ENCODE results near the gene CTAGE1.
"Not testable (repeated sequence)": the region's sequence is repeated elsewhere in the genome, so short reads cannot be mapped to it uniquely, and the experiment has no call there.

CTAGE1 gene

DNA sequence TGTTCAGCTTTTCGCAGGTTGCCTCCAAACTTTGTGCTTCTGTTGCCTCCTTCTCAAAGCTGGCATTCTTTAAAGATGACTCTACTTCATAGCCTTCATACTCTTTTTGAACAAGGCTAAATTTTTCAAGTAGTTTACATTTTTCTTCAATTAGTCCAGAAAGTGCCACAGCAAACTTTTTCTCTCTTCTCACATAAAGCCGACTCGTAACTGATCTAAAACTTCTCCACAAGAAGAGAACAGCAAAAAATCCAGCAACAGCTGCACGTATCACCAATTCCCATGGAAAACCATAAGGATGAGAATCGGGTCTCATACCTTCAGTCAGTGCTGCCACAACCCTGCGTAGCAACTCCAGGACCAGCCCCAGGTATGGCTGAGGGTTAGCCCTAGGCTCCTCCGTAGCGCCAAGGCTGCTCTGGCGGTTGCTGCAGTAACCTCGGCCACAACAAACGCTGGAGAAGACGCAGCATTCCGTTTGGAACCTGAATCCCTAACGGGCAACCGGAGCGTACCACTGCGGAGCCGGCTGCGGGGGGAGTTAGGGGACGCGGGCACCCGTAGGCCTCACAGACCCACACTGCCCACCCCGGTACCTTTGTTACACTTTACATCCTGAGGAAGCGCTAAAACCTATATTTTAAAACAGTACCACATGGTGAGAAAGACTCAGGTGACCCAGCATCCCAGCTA, at the start of gene CTAGE1:
TSS of gene CTAGE1 (minus strand) at position 420 of the 693 bp plus-strand sequence. CDS start at position 316, 104 bp downstream.
- DNase-seq = no peak

- no peak for DNase-seq
Measured at GRCh38 chr18:22466608-22467395, 49.1 kb upstream of the CTAGE1 start.

- DNase-seq = no peak
Measured at GRCh38 chr18:22465859-22466457, 48.2 kb upstream of the CTAGE1 start.

DNA sequence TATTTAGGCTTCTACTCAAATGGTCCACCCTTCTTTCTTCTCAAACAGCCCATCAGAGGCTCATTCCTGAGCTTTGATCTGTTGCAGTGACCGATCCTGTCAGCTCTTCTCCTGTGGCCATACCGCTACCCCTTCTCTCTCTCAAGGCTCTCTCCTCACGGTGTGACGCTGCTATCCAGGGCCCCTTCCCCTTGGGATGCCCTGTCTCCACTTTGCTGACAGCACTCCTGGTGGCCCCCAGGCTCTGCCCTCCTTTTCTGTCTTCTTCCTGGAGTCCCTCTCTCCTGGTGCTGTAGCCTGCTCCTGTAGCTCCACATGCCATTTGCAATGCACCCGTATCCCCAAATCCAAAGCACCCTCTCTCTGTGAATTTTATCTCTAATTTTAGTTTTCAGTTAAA, 45.4 kb upstream of the CTAGE1 start:
- DNase-seq = no peak

- no peak for DNase-seq
Measured at GRCh38 chr18:22459491-22459890, 41.8 kb upstream of the CTAGE1 start.

GRCh38 chr18:22457524-22457923, 39.8 kb upstream of the CTAGE1 start:
- no peak for DNase-seq

DNA sequence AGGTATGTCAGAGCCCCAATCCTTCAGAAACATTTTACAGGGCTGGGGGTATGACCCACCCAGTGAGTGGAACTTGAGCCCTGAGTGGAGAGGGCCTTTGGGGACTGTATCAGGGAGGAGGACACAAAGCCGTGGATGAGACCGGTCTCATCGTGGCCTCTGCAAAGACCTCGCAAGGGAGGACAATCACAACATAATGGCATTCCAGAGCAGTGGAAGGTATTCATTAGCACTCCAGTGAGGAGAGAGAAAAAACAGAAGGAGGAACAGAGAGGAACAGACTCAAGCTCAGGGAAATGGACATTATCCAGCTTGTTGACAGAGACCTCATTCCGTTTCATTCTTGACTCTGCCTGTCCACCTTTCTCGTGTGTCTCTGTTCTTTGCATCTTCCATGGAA, 38.8 kb upstream of the CTAGE1 start:
- DNase-seq = no peak

GRCh38 chr18:22456116-22456480, 38.4 kb upstream of the CTAGE1 start:
- no peak for DNase-seq

GRCh38 chr18:22455425-22456115, 37.9 kb upstream of the CTAGE1 start:
- no peak for DNase-seq

DNA sequence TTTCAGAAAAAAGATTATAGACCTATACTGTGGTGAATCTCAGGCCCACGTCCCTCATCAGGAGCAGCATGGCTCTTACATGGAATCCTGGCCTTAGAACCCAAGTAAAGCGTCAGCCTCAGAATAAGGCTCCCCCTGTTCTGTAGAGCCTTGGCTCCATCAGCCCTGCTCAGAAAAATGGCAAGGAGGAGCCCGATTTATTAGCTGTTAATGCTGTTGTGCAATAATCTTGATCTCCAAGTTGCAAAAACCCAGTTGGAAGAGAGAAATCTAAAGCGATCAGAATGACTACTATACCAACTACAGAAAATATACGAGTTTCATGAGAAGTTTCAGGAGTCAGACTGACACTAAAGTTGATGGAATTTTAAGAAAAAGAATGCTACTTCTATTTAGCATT, 35.6 kb upstream of the CTAGE1 start:
- no peak for DNase-seq

DNA sequence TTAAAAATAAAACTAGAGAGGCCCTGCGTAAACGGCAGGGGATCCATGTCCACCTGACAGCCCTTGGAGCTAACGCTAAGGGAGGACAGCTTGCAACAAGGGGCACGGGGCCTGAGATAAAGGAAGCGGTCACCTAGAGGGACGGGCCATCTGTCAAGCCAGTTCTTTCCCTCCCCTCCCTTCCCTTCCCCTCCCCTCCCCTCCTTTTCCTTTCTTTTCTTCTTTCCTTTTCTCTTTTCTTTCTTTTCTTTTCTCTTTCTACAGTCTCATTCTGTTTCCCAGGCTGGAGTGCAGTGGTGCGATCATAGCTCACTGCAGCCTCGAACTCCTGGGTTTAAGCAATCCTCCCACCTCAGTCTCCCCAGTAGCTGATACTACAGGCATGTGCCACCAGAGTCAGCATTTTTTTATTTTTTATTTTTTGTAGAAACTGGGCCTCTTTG, 34.5 kb upstream of the CTAGE1 start:
- DNase-seq = no peak

- no peak for DNase-seq
Measured at GRCh38 chr18:22451796-22452195, 34.1 kb upstream of the CTAGE1 start.

- not testable (repeated sequence) for DNase-seq
Measured at GRCh38 chr18:22450766-22451165, 33.1 kb upstream of the CTAGE1 start.

DNA sequence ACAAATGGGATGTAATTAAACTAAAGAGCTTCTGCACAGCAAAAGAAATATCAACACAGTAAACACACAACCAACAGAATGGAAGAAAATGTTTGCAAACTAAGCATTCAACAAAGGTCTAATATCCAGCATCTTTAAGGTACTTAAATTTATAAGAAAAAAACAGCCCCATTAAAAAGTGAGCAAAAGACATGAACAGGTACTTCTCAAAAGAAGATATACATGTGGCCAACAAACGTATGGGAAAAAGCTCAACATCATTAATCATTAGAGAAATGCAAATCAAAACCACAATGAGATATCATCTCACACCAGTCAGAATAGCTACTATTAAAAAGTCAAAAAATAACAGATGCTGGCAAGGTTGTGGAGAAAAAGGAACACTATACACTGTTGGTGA, 32.6 kb upstream of the CTAGE1 start:
- DNase-seq = not testable (repeated sequence)

DNA sequence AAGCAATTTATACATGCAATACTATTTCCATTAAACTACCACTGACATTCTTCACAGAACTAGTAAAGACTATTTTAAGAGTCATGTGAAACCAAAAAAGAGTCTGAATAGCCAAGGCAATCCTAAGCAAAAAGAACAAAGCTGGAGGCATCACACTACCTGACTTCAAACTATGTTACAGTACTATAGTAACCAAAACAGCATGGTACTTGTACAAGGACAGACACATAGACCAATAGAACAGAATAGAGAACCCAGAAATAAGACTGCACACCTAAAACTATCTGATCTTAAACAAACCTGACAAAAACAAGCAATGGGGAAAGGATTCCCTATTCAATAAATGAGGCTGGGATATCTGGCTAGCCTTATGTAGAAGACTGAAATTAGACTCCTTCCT, 32.0 kb upstream of the CTAGE1 start:
- DNase-seq = not testable (repeated sequence)

DNA sequence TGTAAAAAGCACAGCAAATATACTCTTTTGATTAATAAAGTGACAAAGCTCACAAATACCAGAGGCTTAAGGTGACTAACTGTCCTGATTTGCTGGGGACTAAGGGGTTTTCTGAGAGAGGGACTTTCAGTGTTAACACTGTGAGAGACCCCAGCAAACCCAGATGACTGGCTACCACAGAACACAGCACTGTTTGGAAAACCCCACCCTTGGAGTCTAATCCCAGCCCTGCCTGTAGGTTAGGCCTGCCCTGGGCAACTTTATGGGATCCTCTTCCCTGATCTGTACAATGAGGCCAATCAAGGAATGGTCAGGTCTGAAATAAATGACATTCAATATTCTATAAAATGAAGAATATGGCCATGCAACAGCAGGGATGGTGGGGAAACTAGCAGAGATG, 30.5 kb upstream of the CTAGE1 start:
- DNase-seq = no peak

DNA sequence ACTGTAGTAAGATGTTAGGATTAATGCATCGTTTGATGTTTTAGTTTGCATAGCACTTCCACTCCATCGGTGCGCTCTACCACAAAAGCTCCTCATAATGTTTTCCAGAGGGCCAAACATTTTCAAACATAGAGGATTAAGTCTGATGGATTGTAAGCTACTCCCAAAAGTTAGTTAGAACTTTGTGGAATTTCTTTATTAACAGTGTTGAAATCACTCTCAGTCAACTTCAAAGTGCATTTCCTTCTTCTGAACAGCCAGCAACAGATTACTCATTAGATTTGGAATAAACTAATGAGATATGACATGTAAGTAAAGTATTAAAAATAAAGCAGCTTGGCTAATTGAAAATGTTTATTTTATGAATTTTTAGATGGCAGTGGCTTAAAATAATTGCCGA, 30.1 kb upstream of the CTAGE1 start:
- DNase-seq = no peak

GRCh38 chr18:22446911-22447310, 29.2 kb upstream of the CTAGE1 start:
- DNase-seq = no peak

DNA sequence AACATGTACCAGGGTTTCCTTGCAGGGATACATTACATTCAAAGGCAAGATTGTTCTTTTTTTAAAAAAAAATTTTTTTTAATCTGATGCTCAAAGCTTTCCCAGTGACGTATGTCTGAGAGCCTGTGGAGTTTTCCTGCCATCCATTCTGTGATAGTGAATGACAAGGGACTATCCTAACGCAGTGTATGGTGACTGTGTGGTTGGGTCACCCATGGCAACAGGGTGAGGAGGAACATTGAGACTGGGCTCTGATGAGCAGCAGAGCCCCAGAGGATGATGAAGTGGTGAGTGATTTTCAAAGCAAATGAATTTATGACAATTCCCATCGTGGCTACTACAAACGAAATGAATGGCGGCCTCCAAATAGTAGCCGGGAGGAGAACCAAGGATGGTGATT, 28.6 kb upstream of the CTAGE1 start:
- DNase-seq = no peak

DNA sequence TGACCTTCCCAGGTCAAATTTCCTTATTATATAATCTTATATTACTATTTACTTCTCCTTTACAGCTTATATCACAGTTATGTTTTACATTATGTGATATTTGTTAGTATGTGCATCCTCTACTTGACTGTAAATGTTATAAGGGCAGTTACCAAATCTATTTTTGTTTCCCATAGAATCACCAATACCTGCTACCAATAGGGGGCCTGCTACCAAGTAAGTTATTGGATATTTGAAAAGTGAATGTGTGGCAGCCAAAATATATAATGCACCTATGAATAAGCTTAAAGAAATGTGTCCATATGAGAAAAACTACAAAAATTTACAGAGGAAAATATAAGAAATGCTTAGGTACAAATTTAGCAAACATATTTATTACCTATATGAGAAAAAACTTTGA, 23.9 kb upstream of the CTAGE1 start:
- no peak for DNase-seq

GRCh38 chr18:22439447-22439846, 21.7 kb upstream of the CTAGE1 start:
- DNase-seq = no peak

DNA sequence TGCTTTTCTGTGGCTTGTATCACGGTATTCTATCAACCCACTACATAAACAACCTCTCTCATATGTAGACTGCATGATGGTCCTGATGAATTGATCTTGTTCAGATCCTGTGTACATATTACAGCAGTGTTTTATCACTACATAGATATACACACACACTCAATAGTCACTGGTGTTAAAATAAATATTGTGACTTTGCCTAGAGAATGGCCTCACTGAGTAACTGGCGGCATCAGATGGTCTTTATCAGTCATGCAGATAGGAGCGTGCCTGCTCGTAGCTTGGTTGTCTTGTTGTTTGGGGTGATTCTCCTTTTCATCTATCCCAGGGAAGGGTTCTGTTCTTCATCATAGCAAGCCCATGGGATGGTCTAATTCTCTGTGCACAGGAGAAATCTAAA, 18.4 kb upstream of the CTAGE1 start:
- no peak for DNase-seq

- no peak for DNase-seq
Measured at GRCh38 chr18:22434973-22435608, 17.4 kb upstream of the CTAGE1 start.

Data from NCI-H2029 (cell line).